GM15510 (cell line): ENCODE measurements around the gene NRXN3.

Experiments used
- POLR2A ChIP-seq: IDR thresholded peaks from 3 replicates; pipeline ENCODE4 v1.6.1; 2011; ENCODE audit warnings: borderline replicate concordance; ENCODE audit not compliant: insufficient read length; ENCODE audit errors: extremely low read depth

Gene NRXN3

DNA sequence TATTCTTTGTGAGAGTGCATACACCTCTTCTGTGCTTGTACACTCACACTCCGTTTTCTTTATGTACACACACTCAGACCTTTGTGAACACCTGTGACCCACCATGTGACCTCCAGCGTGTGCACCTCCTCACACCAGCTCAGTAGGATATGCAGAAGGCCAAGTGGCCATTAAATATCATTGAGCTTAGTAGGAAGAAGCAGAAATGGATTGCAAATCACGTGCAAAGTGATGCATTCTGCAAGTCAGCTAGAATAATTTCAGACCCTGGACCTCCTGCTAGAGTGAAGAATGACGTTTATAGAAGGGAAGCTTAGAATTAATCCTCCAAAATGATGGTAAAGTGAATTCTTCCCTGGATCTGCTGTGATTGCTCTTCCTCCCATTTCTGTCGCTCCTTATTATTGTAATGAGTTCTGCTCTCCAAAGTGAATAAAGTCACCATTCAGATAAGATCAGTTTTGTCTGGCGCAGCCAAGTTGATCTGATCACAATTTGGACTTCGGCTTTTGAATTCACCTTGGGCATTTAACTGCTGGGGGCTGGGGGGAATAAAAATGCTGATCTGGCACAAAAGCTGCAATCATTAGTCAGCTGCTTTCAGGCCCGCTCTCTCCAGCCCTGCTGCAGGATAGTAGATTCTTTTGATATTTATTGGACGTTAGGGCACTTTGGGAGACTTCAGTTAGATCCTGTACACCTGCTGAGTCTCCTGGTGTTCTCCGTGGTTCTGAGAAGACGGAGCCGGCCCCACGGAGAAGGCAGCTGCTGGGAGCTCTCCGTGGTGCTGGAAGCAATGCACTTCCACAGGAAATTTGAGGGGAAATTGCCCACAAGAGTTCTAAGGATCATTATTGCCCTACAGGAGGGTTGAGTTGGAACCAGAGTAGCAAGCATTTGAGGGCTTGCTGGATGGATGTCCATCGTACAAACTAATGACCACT lies 12.4 kb upstream of the NRXN3 start:
- TF ChIP-seq POLR2A, result no peak

GRCh38 chr14:78162202-78162601 lies 8.0 kb upstream of the NRXN3 start:
- no peak for TF ChIP-seq POLR2A

DNA sequence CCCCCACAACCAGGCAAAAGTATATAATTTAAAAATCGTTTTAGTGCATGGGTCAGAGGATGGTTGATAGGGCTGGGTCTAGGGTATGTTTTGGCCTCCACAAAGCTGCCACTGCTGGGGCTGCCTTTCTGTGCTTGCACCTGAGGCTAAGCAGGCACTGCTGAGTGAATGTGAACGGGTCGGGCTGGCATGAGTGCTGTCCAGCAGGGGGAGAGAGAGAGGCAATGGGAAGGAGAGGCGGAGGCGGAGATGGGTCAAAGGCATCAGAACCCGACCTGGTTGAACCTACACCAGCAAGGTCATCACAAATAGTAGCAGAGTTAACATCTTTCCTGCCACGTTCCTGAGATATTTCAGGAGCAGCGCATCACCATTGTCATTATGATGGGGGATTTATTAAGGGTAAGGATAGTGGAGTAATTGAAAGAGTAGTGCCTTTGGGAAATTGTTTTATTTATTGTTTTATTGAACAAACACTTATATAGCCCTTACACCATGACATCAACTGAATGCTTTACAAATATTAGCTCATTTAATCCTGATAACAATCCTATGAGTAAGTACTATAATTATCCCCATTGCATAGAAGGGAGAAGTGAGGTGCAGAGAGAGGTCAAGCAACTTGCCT lies 5.8 kb upstream of the NRXN3 start:
- TF ChIP-seq POLR2A, result no peak

- TF ChIP-seq POLR2A, result no peak
Observed at GRCh38 chr14:78172428-78172827, 2.3 kb downstream of the NRXN3 start.

DNA sequence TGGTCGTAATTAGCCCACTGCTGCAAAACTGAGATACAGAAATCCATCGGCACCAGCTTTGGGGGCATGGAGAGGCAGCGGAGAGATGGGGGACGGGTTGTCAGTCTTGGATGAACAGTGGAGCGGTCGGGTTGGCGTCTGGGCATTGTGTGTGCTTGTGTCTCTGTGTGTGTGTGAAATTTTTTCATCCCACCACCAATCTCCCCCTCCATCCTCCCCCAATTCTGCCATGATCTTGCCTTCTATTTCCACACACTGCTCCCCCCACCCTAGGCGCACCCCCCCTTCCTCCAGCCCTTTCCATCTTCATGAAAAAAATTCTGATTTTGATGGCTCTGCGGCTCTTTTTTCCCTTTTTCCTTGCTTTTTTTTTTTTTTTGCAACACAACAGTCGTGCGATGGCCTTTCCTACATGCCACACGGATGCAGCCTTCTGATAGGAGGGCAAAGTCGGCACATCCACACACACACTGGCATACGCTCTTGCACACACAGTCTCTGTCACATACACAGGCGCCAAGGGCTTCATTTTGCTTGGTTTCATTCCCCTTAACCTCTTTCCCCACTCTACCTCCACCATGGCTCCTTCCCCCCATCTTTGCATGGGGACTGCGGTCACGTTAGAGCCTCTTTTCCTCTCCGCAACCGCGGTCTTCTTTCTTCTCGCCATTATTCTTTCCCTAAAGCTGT lies 3.3 kb downstream of the NRXN3 start:
- no peak for TF ChIP-seq POLR2A

GRCh38 chr14:78175412-78175811 lies 5.2 kb downstream of the NRXN3 start:
- no peak for TF ChIP-seq POLR2A

DNA sequence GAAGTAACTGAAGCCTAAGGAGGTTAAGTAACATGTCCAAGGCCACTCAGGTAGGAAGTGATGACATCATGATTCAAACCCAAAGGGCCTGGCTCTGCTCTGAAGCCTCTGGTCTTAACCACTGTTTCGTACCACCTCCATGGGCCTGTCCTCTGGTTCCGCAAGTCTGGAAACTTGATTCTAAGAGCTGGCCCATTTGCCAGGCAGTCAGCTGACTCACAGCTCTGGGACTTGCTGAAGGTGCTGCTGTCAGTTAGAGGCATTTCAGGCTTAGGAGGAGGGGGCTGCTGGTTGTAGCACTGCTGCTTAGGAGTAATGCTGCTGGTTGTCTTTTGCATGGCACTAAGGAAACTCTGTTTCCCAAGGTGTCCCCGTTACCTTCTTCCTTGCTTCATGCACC lies 7.9 kb downstream of the NRXN3 start:
- TF ChIP-seq POLR2A, result no peak

DNA sequence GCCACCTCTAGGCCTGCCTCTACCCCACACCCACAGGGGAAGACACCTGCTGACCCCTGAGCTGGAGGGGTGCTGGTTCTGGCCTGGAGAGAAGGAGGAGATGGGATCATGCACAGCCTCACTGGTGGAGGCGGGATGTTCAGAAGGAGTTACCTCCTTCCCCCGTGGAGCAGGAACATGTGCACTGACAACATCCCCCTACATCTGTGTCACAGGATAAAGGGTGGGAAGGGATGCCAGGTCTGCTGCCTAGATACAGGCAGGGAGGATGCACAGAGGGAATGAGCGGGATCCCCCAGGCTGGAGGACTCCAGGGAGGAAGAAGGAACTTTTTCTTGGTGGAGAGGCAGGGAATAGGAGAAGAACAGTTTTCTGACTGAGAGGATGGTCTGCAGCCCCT lies 8.8 kb downstream of the NRXN3 start:
- no peak for TF ChIP-seq POLR2A

DNA sequence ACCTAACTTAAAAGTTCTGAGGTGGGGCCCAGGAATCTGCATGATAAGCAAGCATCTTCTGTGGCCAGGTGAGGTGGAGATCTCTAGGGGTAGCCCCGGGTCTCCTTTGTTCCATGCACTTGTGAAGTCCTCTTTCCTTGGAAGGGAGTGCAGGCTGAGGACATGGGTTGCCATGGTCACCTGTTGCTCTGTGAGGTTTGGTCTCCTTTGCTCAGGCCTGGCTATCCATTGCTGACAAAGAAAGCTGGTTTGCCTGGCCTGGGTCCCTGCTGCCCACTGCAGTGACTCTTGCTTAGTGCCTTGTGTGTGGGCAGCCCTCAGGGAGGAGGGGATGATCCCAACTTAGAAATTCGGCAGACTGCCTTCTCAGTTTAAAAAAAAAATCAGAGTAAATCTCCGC lies 11.1 kb downstream of the NRXN3 start:
- no peak for TF ChIP-seq POLR2A

DNA sequence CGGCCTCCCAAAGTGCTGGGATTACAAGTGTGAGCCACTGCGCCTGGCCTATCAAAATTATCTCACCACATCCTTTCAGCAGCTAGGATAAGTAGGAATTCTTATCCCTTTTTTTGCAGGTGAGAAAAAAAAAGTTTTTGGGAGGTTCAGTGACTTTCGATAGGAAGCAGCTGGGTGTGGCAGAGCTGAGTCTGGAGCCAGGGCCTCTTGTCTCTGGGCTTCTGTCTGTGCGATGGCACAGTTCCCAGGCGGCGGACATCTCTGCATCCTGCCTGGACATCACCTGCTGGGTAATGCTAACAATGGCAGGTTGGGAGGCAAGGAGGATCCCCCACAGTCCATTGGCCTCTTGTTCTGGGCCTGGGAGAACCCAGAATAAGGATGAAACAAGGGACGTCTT lies 12.5 kb downstream of the NRXN3 start:
- no peak for TF ChIP-seq POLR2A

DNA sequence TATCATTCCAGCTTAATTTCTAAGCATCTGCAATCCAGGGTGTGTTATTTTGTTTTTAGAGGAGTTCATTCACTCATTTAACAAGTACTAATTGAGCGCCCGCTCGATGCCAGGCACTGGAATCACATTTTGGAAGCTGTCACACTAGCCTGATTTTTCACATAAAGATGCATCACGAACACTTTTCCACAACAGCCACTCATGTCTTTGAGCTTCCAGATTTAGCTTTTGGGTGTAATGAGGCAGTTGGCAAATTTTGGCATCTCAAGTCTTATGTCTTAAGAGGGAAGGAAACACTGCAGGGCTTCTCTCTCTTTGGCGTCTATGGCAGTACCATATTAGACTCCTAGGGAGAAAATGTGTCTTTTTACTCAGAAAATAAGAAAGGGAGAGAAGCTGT lies 14.0 kb downstream of the NRXN3 start:
- TF ChIP-seq POLR2A, result no peak

DNA sequence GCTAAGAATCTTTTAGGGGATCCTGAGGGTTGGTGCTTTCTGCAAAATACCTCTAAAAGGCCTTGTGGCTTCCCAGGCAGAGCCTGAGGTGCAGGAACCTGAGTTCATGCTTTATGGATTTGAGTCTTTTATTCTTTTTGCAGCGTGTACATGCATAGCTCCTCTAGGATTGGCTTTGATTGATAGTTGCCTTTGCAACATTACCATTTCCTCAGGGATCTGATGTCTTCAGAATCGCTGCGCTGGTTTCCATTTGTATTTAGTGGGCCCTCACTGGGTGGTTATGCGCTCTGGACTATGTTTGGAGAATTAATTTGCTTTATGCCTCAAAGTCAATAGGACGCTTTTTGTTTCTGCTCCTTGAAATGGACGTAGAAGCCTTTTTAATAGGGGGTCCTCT lies 16.1 kb downstream of the NRXN3 start:
- no peak for TF ChIP-seq POLR2A

- no peak for TF ChIP-seq POLR2A
Observed at GRCh38 chr14:78188882-78189281, 18.7 kb downstream of the NRXN3 start.

- no peak for TF ChIP-seq POLR2A
Observed at GRCh38 chr14:78195431-78195830, 25.3 kb downstream of the NRXN3 start.

GRCh38 chr14:78196323-78196722 lies 26.1 kb downstream of the NRXN3 start:
- no peak for TF ChIP-seq POLR2A
